PC-9 (cell line): ENCODE results near the gene TRPT1. TPM values are rescaled to one million over a fixed set of nuclear protein-coding genes. Genes with fewer than 3 reads are reported as not detected.
A peak's percentile ranks its signal among the peaks of the same experiment; 100 is the strongest.

Experiments
- BruUV-seq: library from RNA; stranded (reverse); fragments of 400-500 nt; replicated peaks from 2 replicates; lab custom pipeline; 2021; lab: Mats Ljungman, UMichigan
- CTCF ChIA-PET: fragments of 300-600 bp; sonication (Branson Sonifier 250); formaldehyde crosslinking; loops from one replicate; lab custom pipeline; 2022; ENCODE audit warnings: antibody characterized with exemption; lab: Charles Lee
- POLR2A ChIA-PET: fragments of 300-600 bp; sonication (Branson Sonifier 250); formaldehyde crosslinking; loops from one replicate; lab custom pipeline; 2022; ENCODE audit warnings: antibody characterized with exemption; ENCODE audit not compliant: unreplicated experiment; lab: Charles Lee
- DNase-seq, 2 experiments: peaks; one replicate each; pipeline versions ENCODE4 v3.0.0 to v3.0.0-alpha.2; 2015 to 2022; ENCODE audit warnings: mixed read lengths in 1 of 2
- H2AFZ ChIP-seq: fragments of 200-600 bp; sonication (generic); 2 replicates; pipeline ENCODE4 v1.8.1; 2017; ENCODE audit warnings: antibody characterized with exemption
- H3F3A ChIP-seq: fragments of 200-600 bp; sonication (generic); 2 replicates; pipeline ENCODE4 v1.8.1; 2017; ENCODE audit warnings: antibody characterized with exemption, mild to moderate bottlenecking, low read depth; ENCODE audit not compliant: insufficient read depth
- H3K27ac ChIP-seq: fragments of 200-600 bp; sonication (generic); 2 replicates; pipeline ENCODE4 v1.6.1; 2016; ENCODE audit warnings: mixed run types
- H3K27me3 ChIP-seq: fragments of 200-600 bp; sonication (generic); 2 replicates; pipeline ENCODE4 v1.6.1; 2016; ENCODE audit warnings: low read depth, mixed run types; ENCODE audit not compliant: insufficient read depth
- H3K36me3 ChIP-seq: fragments of 200-600 bp; sonication (generic); 2 replicates; pipeline ENCODE4 v1.6.1; 2016; ENCODE audit warnings: low read depth, mixed run types
- H3K4me1 ChIP-seq: fragments of 200-600 bp; sonication (generic); replicated peaks from 2 replicates; pipeline ENCODE4 v1.6.1; 2016; ENCODE audit warnings: mixed run types; ENCODE audit not compliant: insufficient read depth
- H3K4me2 ChIP-seq: fragments of 200-600 bp; sonication (generic); 2 replicates; pipeline ENCODE4 v1.6.1; 2017; ENCODE audit warnings: mixed run types
- H3K4me3 ChIP-seq: fragments of 200-600 bp; sonication (generic); 2 replicates; pipeline ENCODE4 v1.6.1; 2016; ENCODE audit warnings: mixed run types
- H3K79me2 ChIP-seq: fragments of 200-600 bp; sonication (generic); 2 replicates; pipeline ENCODE4 v1.6.1; 2017; ENCODE audit warnings: low read depth, mixed run types
- H3K9me2 ChIP-seq: fragments of 200-600 bp; sonication (generic); 2 replicates; pipeline ENCODE4 v1.8.1; 2017; ENCODE audit warnings: mild to moderate bottlenecking; ENCODE audit not compliant: insufficient read depth
- H3K9me3 ChIP-seq: fragments of 200-600 bp; sonication (generic); 2 replicates; pipeline ENCODE4 v1.8.1; 2016; ENCODE audit warnings: low read depth; ENCODE audit not compliant: insufficient read depth
- H4K20me1 ChIP-seq: fragments of 200-600 bp; sonication (generic); 2 replicates; pipeline ENCODE4 v1.8.1; 2017; ENCODE audit not compliant: insufficient read depth
- CTCF ChIP-seq: fragments of 200-600 bp; sonication (generic); conservative IDR thresholded peaks from 2 replicates; pipeline ENCODE4 v1.6.1; 2017; ENCODE audit warnings: mixed run types, antibody characterized with exemption, mild to moderate bottlenecking, moderate library complexity
- EZH2 ChIP-seq: fragments of 200-600 bp; sonication (generic); IDR thresholded peaks from 2 replicates; pipeline ENCODE4 v1.8.0; 2017; ENCODE audit warnings: antibody characterized with exemption, low read depth
- intact Hi-C: fragments of 100-400 bp; cut with micrococcal nuclease; formaldehyde crosslinking; loops from one replicate; pipeline ENCODE4 v1.10.0; 2022; ENCODE audit not compliant: unreplicated experiment
- total RNA-seq: library from RNA; stranded (reverse); gene quantifications from 2 replicates; pipeline ENCODE4 v1.2.3, GENCODE V29; 2021

TRPT1 gene
- total RNA-seq, 1 experiment from 2014 or later, result 55.2 TPM

DNA sequence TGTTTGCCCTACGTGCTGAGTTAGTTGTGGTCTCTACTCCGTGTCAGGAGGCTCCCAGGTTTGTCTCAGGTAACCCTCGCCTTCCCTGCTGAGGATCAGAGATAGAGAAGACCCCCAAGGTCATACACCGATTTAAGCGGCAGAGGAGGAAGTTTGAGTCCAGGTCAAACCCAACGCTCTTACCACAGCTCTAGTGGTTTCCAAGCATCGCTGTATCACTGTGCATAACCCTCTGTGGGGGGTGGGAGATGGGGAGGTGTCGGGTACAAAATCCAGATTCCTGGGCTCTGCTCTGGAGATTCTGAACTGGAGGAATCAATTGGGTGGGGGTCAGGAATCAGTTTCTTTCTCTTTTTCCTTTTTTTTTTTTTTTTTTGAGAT lies 5.0 kb upstream of the TRPT1 start:
- TF ChIP-seq EZH2, result no peak
- TF ChIP-seq CTCF, result no peak
- Histone ChIP-seq H4K20me1 (peaks cover 14% of the 10 kb centered on the region), H3K27ac (no peak overlapping the region), H3K4me3 (peak overlapping the region; percentile 81), H3K4me2 (peak overlapping the region; percentile 76), H3K4me1 (peaks cover 35% of the 10 kb centered on the region), H3K9me2 (no peaks in the 10 kb centered on the region), H3K79me2 (peaks cover 32% of the 10 kb centered on the region), H3K9me3 (no peaks in the 10 kb centered on the region), H3K36me3 (no peaks in the 10 kb centered on the region), H3F3A (peaks cover 24% of the 10 kb centered on the region), H2AFZ (peak overlapping the region; percentile 80), H3K27me3 (no peaks in the 10 kb centered on the region)
- ChIA-PET POLR2A (no interaction called here), CTCF (interaction anchor here (0.5 kb wide), 1 partner anchor 71 kb away, joined by 8 read pairs; no protein-coding TSS in a partner anchor)
- intact Hi-C loops, result loop anchor here (1.0 to 5.0 kb wide), 2 partner anchors 9 to 44 kb away; partner anchors contain the start of gene STIP1
- no peak for DNase-seq
- no TSS peak for BruUV-seq

GRCh38 chr11:64230171-64230984 lies 4.4 kb upstream of the TRPT1 start, which contains the start of gene DNAJC4:
DNAJC4 (plus strand) TSS chr11:64230548; CDS start chr11:64230855, 307 bp downstream.
- peak within 1 kb of the TSS; percentile 76 for H3K4me2 ChIP-seq
- H3K27ac ChIP-seq, result no peak within 1 kb of the TSS
- DNase-seq, result peak; percentile 89 to 96
- H3K4me3 ChIP-seq, result peak within 1 kb of the TSS; percentile 81
- peak within 1 kb of the TSS; percentile 80 for H2AFZ ChIP-seq
- intact Hi-C loops, result loop anchor here (1.0 to 5.0 kb wide), 2 partner anchors 10 to 43 kb away; partner anchors contain the start of gene STIP1
- peaks cover 24% of the 10 kb centered on the region for H3F3A ChIP-seq
- TF ChIP-seq CTCF (no peak), EZH2 (no peak)
- BruUV-seq, result no TSS peak
- ChIA-PET CTCF (interaction anchor here (0.5 kb wide), 1 partner anchor 71 kb away, joined by 8 read pairs; no protein-coding TSS in a partner anchor), POLR2A (no interaction called here)
- peaks cover 31% of the 10 kb centered on the region for H3K4me1 ChIP-seq
- no peaks in the 10 kb centered on the region for H3K36me3 ChIP-seq
- H3K79me2 ChIP-seq, result peaks cover 31% of the 10 kb centered on the region
- peaks cover 8% of the 10 kb centered on the region for H4K20me1 ChIP-seq
- H3K9me3 ChIP-seq, result no peaks in the 10 kb centered on the region
- H3K27me3 ChIP-seq, result no peaks in the 10 kb centered on the region
- no peaks in the 10 kb centered on the region for H3K9me2 ChIP-seq

DNA sequence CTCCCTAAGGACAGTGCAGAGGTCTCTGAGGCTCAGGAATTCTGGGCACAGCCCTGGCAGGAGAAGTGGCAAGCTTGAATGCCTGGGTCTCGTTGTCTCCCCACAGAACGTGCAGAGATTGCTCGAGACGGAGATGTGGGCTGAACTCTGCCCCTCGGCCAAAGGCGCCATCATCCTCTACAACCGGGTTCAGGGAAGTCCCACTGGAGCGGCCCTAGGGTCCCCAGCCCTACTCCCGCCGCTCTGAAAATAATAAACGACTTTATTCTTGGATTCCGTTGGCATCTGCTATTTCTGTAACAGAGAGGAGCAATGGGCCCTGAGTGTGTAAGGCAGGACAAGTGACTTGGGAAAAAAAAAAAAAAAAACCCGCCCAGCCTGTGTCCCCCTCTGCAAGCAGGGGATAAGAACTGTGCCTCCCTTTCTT lies 3.8 kb upstream of the TRPT1 start:
- no peaks in the 10 kb centered on the region for H3K9me2 ChIP-seq
- BruUV-seq, result no TSS peak
- intact Hi-C loops, result loop anchor here (1.0 to 5.0 kb wide), 2 partner anchors 11 to 42 kb away; partner anchors contain the start of gene STIP1
- CTCF ChIA-PET, result no interaction called here
- peaks cover 33% of the 10 kb centered on the region for H3K4me1 ChIP-seq
- H3K4me2 ChIP-seq, result peak overlapping the region; percentile 76
- H4K20me1 ChIP-seq, result peaks cover 3% of the 10 kb centered on the region
- no peaks in the 10 kb centered on the region for H3K36me3 ChIP-seq
- H2AFZ ChIP-seq, result peak overlapping the region; percentile 80; the same call in 1 of the 2 replicates
- H3K27ac ChIP-seq, result no peak overlapping the region
- no peak for DNase-seq
- no peaks in the 10 kb centered on the region for H3K9me3 ChIP-seq
- H3K79me2 ChIP-seq, result peaks cover 33% of the 10 kb centered on the region
- TF ChIP-seq CTCF, result no peak
- no peak for TF ChIP-seq EZH2
- peak overlapping the region; percentile 81 for H3K4me3 ChIP-seq
- H3F3A ChIP-seq, result peaks cover 27% of the 10 kb centered on the region
- no peaks in the 10 kb centered on the region for H3K27me3 ChIP-seq
- POLR2A ChIA-PET, result no interaction called here
